Gastrocnemius medialis (tissue), 4 donors: Measurements from ENCODE around the gene ATF5. TPM values are rescaled to one million over a fixed set of nuclear protein-coding genes. Genes with fewer than 3 reads are reported as not detected.

ENCODE experiments used
- ATAC-seq, 2 donors: fragments of 150-250 bp; one replicate each; pipeline ENCODE4 v1.9.1; 2016
- DNase-seq, 2 donors: peaks; one replicate each; pipeline ENCODE4 v3.0.0-alpha.2; 2019
- H3K27ac ChIP-seq, 4 donors: fragments of 200-600 bp; sonication (generic); 1 replicate in 1 of 4; 2 replicates in 3 of 4; pipeline ENCODE4 v1.5.1; 2016 to 2018; ENCODE audit warnings: mild to moderate bottlenecking in 2 of 4, moderate library complexity in 1 of 4
- H3K27me3 ChIP-seq, 3 donors: fragments of 200-600 bp; sonication (generic) in 2 of 3; 1 replicate in 1 of 3; 2 replicates in 2 of 3; pipeline versions ENCODE4 v1.5.1 to v1.6.0; 2016 to 2019; ENCODE audit warnings: mild to moderate bottlenecking in 1 of 3, moderate library complexity in 1 of 3
- H3K36me3 ChIP-seq, 2 donors: fragments of 200-600 bp; sonication (generic) in 1 of 2; one replicate each; pipeline ENCODE4 v1.5.1; 2017 to 2018
- H3K4me1 ChIP-seq, 2 donors: fragments of 200-600 bp; sonication (generic) in 1 of 2; one replicate each; pipeline ENCODE4 v1.5.1; 2016 to 2017; ENCODE audit warnings: mild to moderate bottlenecking in 2 of 2
- H3K4me3 ChIP-seq, 4 donors: fragments of 200-600 bp; sonication (generic) in 3 of 4; 1 replicate in 1 of 4; 2 replicates in 3 of 4; pipeline ENCODE4 v1.5.1; 2016 to 2019; ENCODE audit warnings: mild to moderate bottlenecking in 2 of 4
- H3K9me3 ChIP-seq, 3 donors: fragments of 200-600 bp; sonication (generic) in 2 of 3; 1 replicate in 1 of 3; 2 replicates in 2 of 3; pipeline ENCODE4 v1.5.1; 2016 to 2019
- CTCF ChIP-seq, 5 experiments: fragments of 450-650 bp in 3 of 5; fragments of 200-600 bp in 2 of 5; sonication (generic) in 2 of 5; IDR thresholded peaks in 4 of 5; conservative IDR thresholded peaks in 1 of 5; 1 replicate in 4 of 5; 2 replicates in 1 of 5; pipeline ENCODE4 v1.5.1; 2016 to 2019; ENCODE audit warnings: antibody characterized with exemption in 5 of 5, mild to moderate bottlenecking in 3 of 5, moderate library complexity in 3 of 5
- POLR2A ChIP-seq, 2 donors: fragments of 450-650 bp; IDR thresholded peaks; one replicate each; pipeline ENCODE4 v1.6.1; 2017; ENCODE audit warnings: antibody characterized with exemption in 2 of 2, mild to moderate bottlenecking in 2 of 2, moderate library complexity in 2 of 2
- in situ Hi-C, 4 donors: fragments of 200-750 bp; cut with MboI; loops; one replicate each; pipeline versions ENCODE4 v1.15.0 to v1.8.0; 2017; ENCODE audit warnings: low sequenced_read_pairs in 4 of 4
- intact Hi-C: fragments of 100-400 bp; cut with DNase I; formaldehyde crosslinking; loops from one replicate; pipeline ENCODE4 v1.15.1; 2023; ENCODE audit warnings: low total_unique reads
- total RNA-seq, 4 donors: library from RNA; depleted of rRNA; stranded (reverse); fragments of >200 nt; gene quantifications; one replicate each; pipeline versions ENCODE4 v1.1.0 to v1.2.3, GENCODE V29; 2016

Gene ATF5
- total RNA-seq, 4 donors from 2014 or later: 6.4 to 10.8 (median 9.0) TPM

DNA sequence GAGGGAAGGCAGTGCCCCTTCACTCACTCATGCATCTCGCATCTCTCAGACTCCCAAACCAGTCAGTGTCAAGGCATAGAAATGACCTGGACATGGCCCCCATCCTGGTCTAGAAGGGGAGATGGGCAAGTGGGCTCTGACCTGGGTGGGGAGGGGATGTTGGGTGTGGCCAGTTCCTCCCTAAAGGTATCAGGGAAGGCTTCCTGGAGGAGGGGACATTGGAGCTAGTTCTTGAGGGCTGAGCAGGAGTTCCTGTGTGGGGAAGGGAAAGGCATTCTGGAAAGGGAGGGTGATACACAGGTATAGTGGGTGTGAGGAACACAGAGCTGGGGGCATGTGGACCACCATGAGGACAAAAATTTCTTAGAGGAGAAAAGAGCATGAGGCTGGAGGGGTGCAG, 36.3 kb upstream of the ATF5 start:
- DNase-seq: no peak
- Histone ChIP-seq H3K27me3 (peaks cover 6 to 9% (median 7%) of the 10 kb centered on the region in 3 donors), H3K36me3 (no peaks in the 10 kb centered on the region), H3K9me3 (no peaks in the 10 kb centered on the region), H3K27ac (no peak overlapping the region), H3K4me3 (no peak overlapping the region), H3K4me1 (peaks cover 2 to 12% of the 10 kb centered on the region in 2 donors)
- intact Hi-C loops (no loop called here), in situ Hi-C loops (no loop called here)
- ATAC-seq: no peak
- no peak for TF ChIP-seq POLR2A (IDR thresholded peaks at IDR 0.05)
- TF ChIP-seq CTCF (IDR thresholded peaks at IDR 0.05 in 4 of 5, conservative IDR thresholded peaks at IDR 0.05 in 1 of 5): no peak

DNA sequence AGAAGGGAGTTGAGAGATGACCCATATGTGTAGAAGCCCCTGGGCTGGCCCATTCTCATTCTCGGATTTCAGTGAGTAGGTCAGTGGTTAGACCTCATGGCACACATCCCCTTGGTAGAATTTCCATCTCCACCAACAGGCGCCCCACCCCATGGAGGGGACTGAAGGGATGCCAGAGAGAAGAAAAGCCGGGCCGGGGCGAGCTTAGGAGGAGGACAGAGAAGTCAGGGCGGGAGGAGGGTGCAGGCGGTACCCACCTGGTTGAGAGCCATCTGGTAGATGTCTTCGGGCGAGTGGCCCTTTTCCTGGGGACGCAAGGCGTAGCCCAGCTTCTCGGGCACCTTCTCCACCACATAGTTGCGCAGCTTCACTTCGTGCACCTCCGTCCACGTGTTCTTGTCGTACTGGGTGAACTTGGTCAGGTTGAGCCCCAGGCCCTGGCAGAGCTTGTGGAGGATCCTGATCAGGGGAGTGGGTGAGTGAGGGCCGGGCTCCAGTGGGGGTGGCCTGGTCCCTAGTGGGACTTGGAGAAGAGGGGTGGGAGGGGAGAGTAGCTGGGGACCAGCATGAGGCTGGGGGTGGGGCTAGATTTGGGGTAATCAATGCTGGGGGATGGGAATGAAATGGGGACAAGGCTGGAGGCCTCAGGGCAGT, 34.9 kb upstream of the ATF5 start:
- no peak overlapping the region for H3K27ac ChIP-seq
- DNase-seq (no peak), ATAC-seq (no peak)
- no peaks in the 10 kb centered on the region for H3K9me3 ChIP-seq
- TF ChIP-seq POLR2A (IDR thresholded peaks at IDR 0.05) (no peak), CTCF (IDR thresholded peaks at IDR 0.05 in 4 of 5, conservative IDR thresholded peaks at IDR 0.05 in 1 of 5) (no peak)
- no peak overlapping the region for H3K4me3 ChIP-seq
- peaks cover 6 to 9% (median 7%) of the 10 kb centered on the region in 3 donors for H3K27me3 ChIP-seq
- peaks cover 2 to 12% of the 10 kb centered on the region in 2 donors for H3K4me1 ChIP-seq
- in situ Hi-C loops: no loop called here
- no peaks in the 10 kb centered on the region for H3K36me3 ChIP-seq
- intact Hi-C loops: no loop called here

- no peak overlapping the region for H3K4me3 ChIP-seq
- peaks cover 2 to 6% of the 10 kb centered on the region in 2 donors for H3K4me1 ChIP-seq
- no peak for DNase-seq
- no peaks in the 10 kb centered on the region for H3K9me3 ChIP-seq
- peaks cover 6 to 9% (median 7%) of the 10 kb centered on the region in 3 donors for H3K27me3 ChIP-seq
- no peak for ATAC-seq
- in situ Hi-C loops (no loop called here), intact Hi-C loops (no loop called here)
- no peak overlapping the region for H3K27ac ChIP-seq
- no peaks in the 10 kb centered on the region for H3K36me3 ChIP-seq
- TF ChIP-seq POLR2A (IDR thresholded peaks at IDR 0.05): no peak
- no peak for TF ChIP-seq CTCF (IDR thresholded peaks at IDR 0.05 in 4 of 5, conservative IDR thresholded peaks at IDR 0.05 in 1 of 5)
These were observed 34.0 kb upstream of the ATF5 start for GRCh38 chr19:49894879-49895565.

DNA sequence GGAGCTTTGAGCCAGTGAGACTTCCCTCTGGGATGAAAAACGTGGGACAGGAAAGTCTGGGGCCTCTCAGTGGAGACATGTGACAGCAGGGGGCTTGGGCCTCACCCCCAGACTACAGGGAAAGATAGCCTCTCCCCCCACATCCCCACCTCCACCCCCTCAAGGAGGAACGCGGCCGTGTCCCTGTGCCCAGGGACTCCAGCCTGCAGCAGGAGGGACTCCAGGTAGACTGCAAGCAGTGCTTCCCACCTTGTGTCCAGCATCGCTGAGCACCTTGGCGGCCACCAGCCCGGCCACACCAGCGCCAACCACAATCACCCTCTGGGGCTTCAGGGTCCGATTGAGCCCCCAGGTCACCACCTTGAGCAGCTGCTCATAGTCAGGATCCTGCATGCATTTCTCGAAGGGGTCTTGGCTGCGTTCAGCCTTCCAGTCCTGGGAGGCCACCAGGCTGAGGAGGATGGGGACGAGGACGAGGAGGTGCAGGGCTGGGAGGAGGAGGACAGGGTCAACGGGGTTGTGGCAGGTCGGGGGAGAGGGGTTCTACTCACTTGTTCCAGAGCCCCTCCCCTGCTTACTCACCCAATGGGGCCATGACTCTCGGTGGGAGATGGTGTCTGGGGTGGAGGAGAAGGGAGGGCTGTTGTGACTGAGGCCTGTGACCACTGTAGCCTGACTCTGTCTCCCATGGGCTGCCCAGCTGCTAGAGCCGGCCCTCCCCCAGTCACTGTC, 33.3 kb upstream of the ATF5 start:
- no peaks in the 10 kb centered on the region for H3K9me3 ChIP-seq
- DNase-seq (no peak), ATAC-seq (no peak)
- TF ChIP-seq CTCF (IDR thresholded peaks at IDR 0.05 in 4 of 5, conservative IDR thresholded peaks at IDR 0.05 in 1 of 5): no peak
- TF ChIP-seq POLR2A (IDR thresholded peaks at IDR 0.05): no peak
- intact Hi-C loops: no loop called here
- no peaks in the 10 kb centered on the region for H3K4me1 ChIP-seq
- in situ Hi-C loops: no loop called here
- H3K36me3 ChIP-seq: no peaks in the 10 kb centered on the region
- no peak overlapping the region for H3K27ac ChIP-seq
- peaks cover 3 to 8% (median 6%) of the 10 kb centered on the region in 3 donors for H3K27me3 ChIP-seq
- H3K4me3 ChIP-seq: no peak overlapping the region
